Motor neuron (in vitro differentiated cells): ENCODE results near the gene OTUD3. TPM values are rescaled to one million over a fixed set of nuclear protein-coding genes. Genes with fewer than 3 reads are reported as not detected.
A peak's percentile ranks its signal among the peaks of the same experiment; 100 is the strongest.
"Not testable (repeated sequence)": the region's sequence is repeated elsewhere in the genome, so short reads cannot be mapped to it uniquely, and the experiment has no call there.

Experiments
- ATAC-seq, 8 experiments: fragments of 200-7000 bp; cut with Tn5 transposase; replicated peaks in 6 of 8; 2 replicates each; pipeline ENCODE4 v1.8.0; 2021; ENCODE audit warnings: mild to moderate bottlenecking in 8 of 8, moderate library complexity in 8 of 8
- H3K27ac ChIP-seq, 2 donors: fragments of 250-450 bp; sonication (Bioruptor Pico); 2 replicates each; pipeline ENCODE4 v1.9.0; 2021; ENCODE audit warnings: antibody characterized with exemption in 2 of 2, mild to moderate bottlenecking in 2 of 2, moderate library complexity in 1 of 2
- H3K4me1 ChIP-seq, 2 donors: fragments of 250-450 bp; sonication (Bioruptor Pico); replicated peaks in 1 of 2; 2 replicates each; pipeline ENCODE4 v1.6.1; 2021; ENCODE audit warnings: antibody characterized with exemption in 2 of 2, mild to moderate bottlenecking in 2 of 2, moderate library complexity in 1 of 2
- H3K4me3 ChIP-seq, 5 donors: fragments of 250-450 bp; sonication (Bioruptor Pico); 2 replicates each; pipeline ENCODE4 v1.9.0; 2021; ENCODE audit warnings: antibody characterized with exemption in 5 of 5, mild to moderate bottlenecking in 5 of 5, moderate library complexity in 4 of 5
- WGBS, 10 experiments: fragments of 450-650 bp; shearing (Covaris generic); methylation state at CpG; one replicate each; pipeline ENCODE4 v1.0.0; 2022; 5-methylcytosine and 5-hydroxymethylcytosine counted together
- in situ Hi-C, 9 experiments: fragments of 400-800 bp; cut with MboI; loops; one replicate each; pipeline ENCODE4 v1.15.0; 2021; ENCODE audit warnings: low sequenced_read_pairs in 9 of 9, low pct_unique_long_range_greater_than_20kb in 2 of 9; ENCODE audit not compliant: unreplicated experiment in 9 of 9
- total RNA-seq, 8 experiments: library from RNA; unstranded; fragments of 300-600 nt; gene quantifications; 2 replicates each; pipeline versions ENCODE4 v1.2.3 to v1.2.4, GENCODE V29; 2022

Gene OTUD3
- total RNA-seq, 8 experiments from 2014 or later, result 9.0 to 15.4 (median 11.1) TPM

DNA sequence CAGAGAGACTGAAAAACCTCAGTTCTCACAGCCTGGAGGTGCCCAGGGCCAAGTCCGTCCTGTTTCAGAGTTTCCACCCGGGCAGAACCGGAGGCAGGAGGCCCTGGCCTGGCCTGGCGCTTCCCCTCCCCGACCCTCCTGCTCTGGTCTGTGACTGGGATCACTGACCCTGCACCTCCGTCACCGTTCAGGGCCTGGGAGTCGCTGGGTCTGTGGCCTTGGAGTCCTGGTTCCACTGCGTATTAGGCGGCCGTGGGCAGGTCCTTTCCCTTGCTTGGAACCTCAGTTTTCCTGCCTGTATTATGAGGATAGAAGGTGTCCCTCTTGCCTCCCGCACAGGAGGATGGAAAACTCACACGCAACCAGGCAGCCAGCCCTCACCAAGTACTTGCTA lies 41.8 kb downstream of the OTUD3 start:
- in situ Hi-C loops, result loop anchor here in 7 of 9 experiments (10.0 to 25.0 kb wide), 6 partner anchors 238 to 713 kb away; partner anchors contain the start of genes CAMK2N1 (in 2 of the 7), MUL1 (in 1 of the 7), PINK1 (in 1 of the 7) and PLA2G2C (in 1 of the 7)
- no peak for ATAC-seq
- 59 to 100% (median 83%) methylated on average over 1 to 13 of the region's 13 CpGs; no CpG with 5 or more reads in 4 of the 10 experiments for WGBS, 10 experiments
- Histone ChIP-seq H3K4me1 (peaks cover 4 to 9% of the 10 kb centered on the region in 2 donors), H3K27ac (no peak overlapping the region), H3K4me3 (no peak overlapping the region)

DNA sequence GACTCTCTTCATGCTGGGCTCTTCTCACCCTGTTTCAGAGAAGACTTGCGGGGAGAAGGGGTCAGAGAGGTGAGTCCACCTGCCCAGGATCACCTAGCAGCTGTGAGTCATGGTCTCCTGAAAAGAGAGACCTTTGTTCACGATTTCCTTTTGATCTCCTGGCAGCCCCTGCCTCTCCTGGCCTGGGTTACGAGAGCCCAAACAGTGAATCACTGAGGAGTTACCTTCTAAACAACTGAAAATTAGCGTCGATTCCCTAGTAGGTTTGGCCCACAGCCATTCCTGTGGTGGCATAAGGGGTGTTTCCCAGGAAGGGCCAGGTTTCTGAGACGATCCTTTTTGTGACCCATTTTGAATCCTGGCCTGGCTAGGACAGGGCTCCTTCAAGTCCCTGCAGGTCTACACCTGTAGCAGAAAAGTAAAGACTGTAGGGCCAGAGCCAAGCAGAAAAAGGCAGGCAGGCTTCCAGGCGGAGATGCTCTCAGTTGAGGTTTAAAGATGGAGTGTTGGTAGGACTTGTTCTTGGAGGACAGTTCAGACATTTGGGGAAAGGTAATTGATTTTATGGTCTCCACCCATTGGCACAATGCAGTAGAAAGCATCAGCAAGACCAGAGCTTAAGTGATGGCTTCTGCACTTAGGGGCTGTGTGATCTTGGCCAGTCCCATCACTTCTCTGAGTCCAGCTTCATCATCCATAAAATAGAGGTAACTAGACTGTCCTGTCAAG lies 43.3 kb downstream of the OTUD3 start:
- in situ Hi-C loops, result loop anchor here in 2 of 9 experiments (10.0 kb wide), 2 partner anchors 569 to 579 kb away; partner anchors contain the start of gene MUL1 (in 1 of the 2)
- peaks cover 4 to 9% of the 10 kb centered on the region in 2 donors for H3K4me1 ChIP-seq
- 35 to 94% (median 78%) methylated on average over 2 to 5 of the region's 7 CpGs; no CpG with 5 or more reads in 3 of the 10 experiments for WGBS, 10 experiments
- no peak overlapping the region for H3K27ac ChIP-seq
- no peak for ATAC-seq
- H3K4me3 ChIP-seq, result no peak overlapping the region

DNA sequence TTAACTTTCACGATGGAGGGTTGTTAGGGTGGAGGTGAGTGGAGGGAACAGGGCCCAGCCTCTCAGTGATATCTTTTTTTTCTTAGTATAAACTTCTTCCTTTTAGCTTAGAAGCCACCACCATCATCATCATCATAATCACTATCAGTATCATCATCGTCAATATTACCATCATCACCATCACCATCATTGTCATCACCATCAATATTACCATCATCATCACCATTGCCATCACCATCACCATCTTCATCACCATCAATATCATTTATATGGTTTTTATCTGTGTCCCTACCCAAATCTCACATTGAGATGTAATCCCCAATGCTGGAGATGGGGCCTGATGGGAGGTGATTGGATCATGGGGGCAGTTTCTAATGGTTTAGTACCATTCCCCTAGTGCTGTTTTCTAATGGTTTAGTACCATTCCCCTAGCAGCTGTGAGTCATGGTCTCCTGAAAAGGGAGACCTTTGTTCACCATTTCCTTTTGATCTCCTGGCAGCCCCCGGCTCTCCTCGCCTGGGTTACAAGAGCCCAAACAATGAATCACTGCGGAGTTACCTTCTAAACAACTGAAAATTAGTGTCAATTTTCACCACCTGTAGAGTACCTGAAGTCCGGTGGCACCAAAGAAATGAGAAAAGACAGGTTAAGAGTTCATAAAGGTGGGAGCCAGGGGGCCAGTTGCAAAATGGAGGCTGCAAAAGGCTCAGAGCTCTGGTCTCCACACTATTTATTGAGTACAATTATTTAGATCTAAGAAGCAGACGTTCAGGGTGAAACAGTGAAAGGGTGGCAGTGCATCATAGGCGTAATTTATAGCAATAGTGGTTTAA lies 44.3 kb downstream of the OTUD3 start:
- no peak for ATAC-seq
- in situ Hi-C loops, result loop anchor here in 2 of 9 experiments (10.0 kb wide), 2 partner anchors 568 to 578 kb away; partner anchors contain the start of gene MUL1 (in 1 of the 2)
- H3K4me1 ChIP-seq, result peaks cover 4 to 9% of the 10 kb centered on the region in 2 donors
- 33 to 77% (median 68%) methylated on average over 1 to 8 of the region's 8 CpGs; no CpG with 5 or more reads in 1 of the 10 experiments for WGBS, 10 experiments
- H3K4me3 ChIP-seq, result no peak overlapping the region
- no peak overlapping the region for H3K27ac ChIP-seq

DNA sequence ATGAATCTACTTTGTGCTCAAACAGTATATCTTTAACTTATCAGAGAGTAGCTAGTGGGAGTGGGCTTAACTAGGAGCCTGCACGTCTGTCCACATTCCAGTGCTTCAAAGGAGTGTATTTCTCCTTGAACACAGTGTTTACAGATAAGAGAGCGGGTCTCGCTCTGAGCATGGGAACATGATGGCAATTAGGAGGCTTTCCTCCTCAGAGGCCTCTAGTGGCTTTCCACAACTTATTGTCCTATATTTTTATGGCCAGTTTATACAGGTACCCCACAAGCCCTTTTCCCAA lies 44.9 kb downstream of the OTUD3 start:
- 73 to 96% (median 83%) methylated on average over 2 to 3 of the region's 3 CpGs; no CpG with 5 or more reads in 3 of the 10 experiments for WGBS, 10 experiments
- not testable (repeated sequence) for ATAC-seq, H3K4me3 ChIP-seq, H3K27ac ChIP-seq, H3K4me1 ChIP-seq
- in situ Hi-C loops, result loop anchor here in 2 of 9 experiments (10.0 kb wide), 2 partner anchors 568 to 578 kb away; partner anchors contain the start of gene MUL1 (in 1 of the 2)

DNA sequence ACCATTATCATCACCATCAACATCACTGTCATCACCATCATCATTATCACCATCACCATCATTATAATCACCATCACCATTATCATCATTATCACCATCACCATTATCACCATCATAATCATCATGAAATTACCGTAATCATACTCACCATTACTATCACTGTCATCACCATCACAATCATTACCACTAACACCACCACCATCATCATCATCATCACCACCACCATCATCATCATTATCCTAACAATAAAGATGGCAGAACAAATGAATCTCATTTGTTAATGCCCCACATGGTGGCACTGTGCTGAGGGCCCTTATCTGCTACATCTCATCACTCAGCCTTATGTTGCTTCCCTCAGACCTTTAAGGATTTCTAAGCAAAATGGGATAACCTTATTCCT lies 50.7 kb downstream of the OTUD3 start:
- peaks cover 0 to 5% of the 10 kb centered on the region in 2 donors for H3K4me1 ChIP-seq
- H3K4me3 ChIP-seq, result no peak overlapping the region
- no peak overlapping the region for H3K27ac ChIP-seq
- no peak for ATAC-seq
- 0 to 25% methylated on average over 1 of the region's 1 CpG; no CpG with 5 or more reads in 8 of the 10 experiments for WGBS, 10 experiments
- in situ Hi-C loops, result no loop called here

DNA sequence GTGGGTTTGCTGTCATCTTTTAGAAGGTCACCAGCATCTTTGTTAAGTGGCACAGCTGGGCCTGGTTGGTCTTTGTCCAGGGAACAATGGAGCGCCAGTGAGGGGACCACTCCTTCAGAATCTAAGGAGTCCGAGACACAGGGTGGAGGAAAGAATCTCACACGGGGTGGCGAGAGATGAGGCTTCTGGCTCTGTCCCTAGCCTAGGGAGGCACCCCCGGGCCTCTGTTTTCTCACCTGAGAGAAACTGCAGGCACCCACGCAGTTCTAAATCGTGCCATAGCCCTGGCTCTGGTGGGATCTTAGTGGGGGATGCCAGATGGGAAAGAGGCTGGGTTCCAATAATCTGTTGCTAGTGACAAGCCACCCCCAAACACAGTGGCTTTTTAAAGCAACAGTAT lies 52.1 kb downstream of the OTUD3 start:
- H3K27ac ChIP-seq, result no peak overlapping the region
- in situ Hi-C loops, result no loop called here
- ATAC-seq, result no peak
- H3K4me3 ChIP-seq, result no peak overlapping the region
- peaks cover 3 to 5% of the 10 kb centered on the region in 2 donors for H3K4me1 ChIP-seq
- WGBS, 10 experiments, result 0 to 100% (median 85%) methylated on average over 2 to 6 of the region's 7 CpGs; no CpG with 5 or more reads in 4 of the 10 experiments

DNA sequence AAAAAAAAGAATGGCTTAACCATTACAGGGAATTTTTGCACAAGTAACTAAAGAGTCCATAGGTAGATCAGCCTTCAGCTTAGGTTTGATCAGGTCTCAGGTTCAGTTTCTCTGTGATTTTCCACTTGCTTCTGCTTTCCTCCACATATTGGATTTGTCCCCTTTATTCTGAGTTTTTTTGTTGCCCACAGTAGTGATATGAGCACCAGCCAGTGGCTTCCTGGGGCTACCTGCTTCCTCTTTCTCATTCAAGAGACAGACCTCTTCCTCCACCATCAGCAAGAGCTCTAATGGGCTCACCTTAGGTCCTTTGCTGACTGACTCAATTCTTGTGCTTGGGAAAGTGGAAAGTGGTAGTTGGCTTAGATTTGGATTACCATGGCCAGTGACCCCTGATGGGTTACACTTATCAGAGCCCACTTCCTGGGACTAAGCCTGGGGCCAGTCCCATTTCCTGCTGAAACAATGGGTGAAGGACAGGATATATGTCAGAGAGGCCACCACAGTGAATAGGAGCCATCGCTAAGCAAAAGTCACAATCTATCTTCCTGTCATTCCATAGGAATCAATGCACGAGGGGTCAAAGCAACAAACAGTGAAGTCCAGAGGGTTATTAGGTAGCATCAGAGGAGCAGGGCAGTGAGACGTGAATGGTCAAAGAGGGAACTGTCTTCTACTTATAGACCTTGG lies 54.0 kb downstream of the OTUD3 start:
- no peak overlapping the region for H3K4me3 ChIP-seq
- 37 to 100% (median 57%) methylated on average over 1 to 3 of the region's 3 CpGs; no CpG with 5 or more reads in 2 of the 10 experiments for WGBS, 10 experiments
- H3K4me1 ChIP-seq, result peaks cover 18 to 20% of the 10 kb centered on the region in 2 donors
- in situ Hi-C loops, result no loop called here
- H3K27ac ChIP-seq, result no peak overlapping the region
- ATAC-seq, result no peak

DNA sequence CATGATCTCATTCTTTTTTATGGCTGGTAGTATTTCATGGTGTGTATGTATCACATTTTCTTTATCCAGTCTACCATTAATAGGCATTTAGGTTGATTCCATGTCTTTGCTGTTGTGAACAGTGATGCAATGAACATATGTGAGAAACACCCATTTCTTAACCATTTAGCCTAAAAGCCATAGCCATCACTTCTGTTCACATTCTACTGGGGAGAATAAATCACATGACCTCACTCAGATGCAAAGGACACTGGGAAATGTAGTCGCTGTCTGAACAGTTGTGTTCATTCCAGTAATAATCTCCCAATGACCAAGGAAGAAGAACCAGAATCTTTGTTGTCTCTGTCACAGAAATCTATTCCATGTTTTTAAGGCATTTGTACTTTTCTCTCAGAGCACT lies 56.3 kb downstream of the OTUD3 start:
- Histone ChIP-seq H3K4me1 (peaks cover 30 to 31% of the 10 kb centered on the region in 2 donors), H3K4me3 (no peak overlapping the region), H3K27ac (no peak overlapping the region)
- WGBS, 10 experiments, result 11 to 100% (median 82%) methylated on average over 1 of the region's 1 CpG; no CpG with 5 or more reads in 1 of the 10 experiments
- ATAC-seq, result no peak
- in situ Hi-C loops, result no loop called here

DNA sequence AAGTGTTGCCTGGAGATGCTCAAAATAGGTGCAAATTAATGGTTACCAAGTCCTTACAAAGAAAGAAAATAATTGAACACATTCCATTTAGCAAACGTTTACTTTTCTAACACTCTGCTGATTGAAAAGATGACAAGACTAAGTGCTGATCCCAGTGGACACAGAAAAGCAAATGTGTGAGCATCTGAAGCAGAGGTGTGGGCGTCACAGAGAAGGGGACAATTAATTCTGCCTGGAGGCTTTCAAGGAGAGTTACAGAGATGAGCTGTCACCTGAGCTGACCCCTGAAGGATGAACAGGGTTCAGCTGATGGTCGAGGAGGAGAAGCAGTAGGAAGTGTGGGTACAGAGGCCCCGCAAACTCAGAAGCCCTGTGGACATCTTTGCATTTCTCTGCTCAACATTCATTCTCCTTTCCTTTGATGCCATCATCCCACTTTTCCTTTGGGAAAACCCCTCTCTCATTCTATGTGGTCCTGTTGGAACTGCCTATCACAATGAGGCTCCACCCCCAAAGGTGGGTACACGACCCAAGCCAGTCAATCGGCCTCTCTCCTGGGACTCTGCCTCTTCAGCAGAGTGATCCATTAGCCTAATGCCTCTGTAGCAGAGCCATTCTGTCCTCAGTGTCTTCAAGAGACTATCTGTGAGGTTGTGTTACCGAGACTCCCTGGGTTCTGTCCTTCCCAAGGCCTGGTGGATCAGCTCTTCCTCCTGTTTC lies 58.5 kb downstream of the OTUD3 start:
- Histone ChIP-seq H3K4me1 (peaks cover 30 to 31% of the 10 kb centered on the region in 2 donors), H3K27ac (peak overlapping the region; percentile 68 to 75), H3K4me3 (no peak overlapping the region)
- peak in 5 of 8 experiments; percentile 49 to 72 (median 66) for ATAC-seq
- in situ Hi-C loops, result no loop called here
- 27 to 68% (median 55%) methylated on average over 1 to 7 of the region's 7 CpGs; no CpG with 5 or more reads in 1 of the 10 experiments for WGBS, 10 experiments

DNA sequence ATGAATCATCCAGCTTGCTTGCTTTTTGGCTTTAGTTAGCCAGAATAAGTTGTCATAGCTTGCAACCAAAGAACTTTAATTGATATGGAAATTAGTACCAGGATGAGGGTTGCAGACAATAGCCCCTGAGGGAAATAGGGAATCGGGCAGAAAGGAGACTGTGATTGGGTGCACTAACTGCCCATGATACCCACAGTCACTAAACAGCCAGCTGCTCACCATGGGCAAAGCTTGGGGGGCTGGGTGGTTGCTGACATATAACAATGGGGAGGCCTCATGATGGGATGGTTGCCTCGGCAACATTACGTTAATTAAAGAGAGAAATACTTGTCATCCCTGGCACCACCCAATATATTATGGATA lies 59.0 kb downstream of the OTUD3 start:
- WGBS, 10 experiments, result 20 to 80% (median 51%) methylated on average over 1 to 3 of the region's 3 CpGs; no CpG with 5 or more reads in 2 of the 10 experiments
- peak in 5 of 8 experiments; percentile 61 to 76 (median 74) for ATAC-seq
- peak overlapping the region; percentile 68 to 75 for H3K27ac ChIP-seq
- H3K4me1 ChIP-seq, result peaks cover 30 to 31% of the 10 kb centered on the region in 2 donors
- H3K4me3 ChIP-seq, result no peak overlapping the region
- in situ Hi-C loops, result no loop called here

DNA sequence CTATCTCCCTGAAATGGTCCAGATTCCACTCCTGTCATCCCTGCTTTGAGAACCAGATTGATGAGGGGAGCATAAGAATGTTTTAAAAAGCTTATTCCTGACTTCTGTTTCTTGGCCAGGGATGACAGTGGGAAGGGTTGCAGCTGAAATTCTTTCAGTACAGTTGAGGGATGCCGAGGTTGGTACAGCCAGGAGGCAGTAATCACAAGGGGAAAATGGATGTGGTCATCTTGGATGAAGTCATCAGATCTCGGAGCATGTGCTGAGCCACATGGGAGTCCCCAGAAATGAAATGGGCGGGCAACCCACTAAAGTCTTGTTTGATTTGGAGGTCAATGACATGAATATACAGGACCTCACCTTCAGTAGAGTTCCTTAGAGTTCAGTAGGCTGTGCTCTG lies 59.9 kb downstream of the OTUD3 start:
- ATAC-seq, result peak in 5 of 8 experiments; percentile 43 to 66 (median 50)
- Histone ChIP-seq H3K4me3 (no peak overlapping the region), H3K27ac (peak overlapping the region; percentile 68 to 75), H3K4me1 (peaks cover 26 to 30% of the 10 kb centered on the region in 2 donors)
- WGBS, 10 experiments, result 0 to 93% (median 78%) methylated on average over 1 to 3 of the region's 3 CpGs; no CpG with 5 or more reads in 1 of the 10 experiments
- in situ Hi-C loops, result no loop called here

DNA sequence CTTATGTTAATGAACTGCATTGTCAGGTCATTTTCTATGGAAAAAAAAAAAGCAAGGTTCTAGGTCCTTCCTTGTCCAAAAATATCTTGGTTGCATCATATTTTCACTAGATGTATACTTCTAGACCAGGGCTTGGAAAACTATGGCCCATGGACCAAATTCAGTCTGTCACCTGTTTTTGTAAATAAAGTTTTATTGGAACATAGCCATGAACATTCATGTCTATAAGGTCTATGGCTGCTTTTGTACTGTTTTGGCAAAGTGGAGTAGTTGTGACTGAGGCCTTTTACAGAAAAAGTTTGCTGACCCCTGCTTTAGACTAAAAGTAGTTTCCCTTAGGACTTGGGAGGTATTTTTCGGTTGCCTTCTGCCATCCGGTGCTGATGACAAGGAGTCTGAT lies 60.5 kb downstream of the OTUD3 start:
- in situ Hi-C loops, result no loop called here
- peak overlapping the region in 1 of 2 donors; percentile 75 for H3K27ac ChIP-seq

More for the DNA sequence above, 60.5 kb downstream of the OTUD3 start:
- Histone ChIP-seq H3K4me3 (no peak overlapping the region), H3K4me1 (peaks cover 26 to 30% of the 10 kb centered on the region in 2 donors)
- no peak for ATAC-seq
- WGBS, 10 experiments, result 17 to 100% (median 93%) methylated on average over 1 to 2 of the region's 2 CpGs; no CpG with 5 or more reads in 3 of the 10 experiments
